ENCODE results near the gene NDUFS2. TPM values are rescaled to one million over a fixed set of nuclear protein-coding genes. Genes with fewer than 3 reads are reported as not detected.
A peak's percentile ranks its signal among the peaks of the same experiment; 100 is the strongest.

NDUFS2 gene
- total and polyA plus RNA-seq, 9 of the 15 experiments (the other 6 are each of a cell fraction or from before 2014, with no cell fraction given), result 70.0 to 176 (median 141) TPM

GRCh38 chr1:161235957-161236775 lies 34.0 kb downstream of the NDUFS2 start (continued):
- TF ChIP-seq ZNF518B (CRISPR knock-in tag; IDR thresholded peaks at IDR 0.05) (no peak), JUN (IDR thresholded peaks at IDR 0.05; ENCODE audit: borderline replicate concordance, low read depth, low read length) (no peak), JUN (CRISPR knock-in tag; IDR thresholded peaks at IDR 0.05; ENCODE audit: borderline replicate concordance) (no peak), ZBTB9 (CRISPR knock-in tag; IDR thresholded peaks at IDR 0.05) (no peak), ZFPM2 (CRISPR knock-in tag; IDR thresholded peaks at IDR 0.05) (no peak), ATF3 (IDR thresholded peaks at IDR 0.05) (peak; percentile 51; the same call in 1 of the 2 replicates), ATF3 (CRISPR knock-in tag; conservative IDR thresholded peaks at IDR 0.05) (no peak), KDM5B (IDR thresholded peaks at IDR 0.05; ENCODE audit: insufficient replicate concordance, low read depth, low read length) (no peak), HOXB6 (CRISPR knock-in tag; IDR thresholded peaks at IDR 0.05; ENCODE audit: borderline replicate concordance) (no peak), ASH1L (IDR thresholded peaks at IDR 0.05; ENCODE audit: borderline replicate concordance, low read depth, partially characterized antibody) (no peak), ATF1 (CRISPR knock-in tag; IDR thresholded peaks at IDR 0.05) (no peak), ATF1 (tag; IDR thresholded peaks at IDR 0.05) (peak; percentile 81), BRF1 (IDR thresholded peaks at IDR 0.05; ENCODE audit: borderline replicate concordance, extremely low read depth, insufficient read length) (no peak), SRSF7 (optimal IDR thresholded peaks at IDR 0.05; ENCODE audit: low read depth, low read length) (no peak), ZNF785 (CRISPR knock-in tag; IDR thresholded peaks at IDR 0.05) (no peak), PRDM10 (IDR thresholded peaks at IDR 0.05; ENCODE audit: partially characterized antibody) (peak; percentile 13)
